Skin of body (tissue), 3 donors: Measurements from ENCODE around the gene RASAL3. TPM values are rescaled to one million over a fixed set of nuclear protein-coding genes. Genes with fewer than 3 reads are reported as not detected.
A peak's percentile ranks its signal among the peaks of the same experiment; 100 is the strongest.
"Not testable (repeated sequence)": the region's sequence is repeated elsewhere in the genome, so short reads cannot be mapped to it uniquely, and the experiment has no call there.

ENCODE experiments used
- DNase-seq: peaks from one replicate; lab custom pipeline; 2025; lab: John Stamatoyannopoulos, UW
- small RNA-seq: library from RNA; depleted of rRNA; stranded (forward); fragments of <200 nt; gene quantifications from one replicate; pipeline ENCODE3, GENCODE V24; 2014; ENCODE audit warnings: low replicate concordance
- total RNA-seq: library from RNA; depleted of rRNA; stranded (reverse); fragments of >200 nt; gene quantifications from one replicate; pipeline ENCODE4 v1.2.3, GENCODE V29; 2014

The RASAL3 gene
- total RNA-seq, 1 donor from 2014 or later: 0.99 TPM

GRCh38 chr19:15421136-15421695, 43.1 kb downstream of the RASAL3 start:
- no peak for DNase-seq

GRCh38 chr19:15419413-15420025, 44.8 kb downstream of the RASAL3 start:
- no peak for DNase-seq

DNA sequence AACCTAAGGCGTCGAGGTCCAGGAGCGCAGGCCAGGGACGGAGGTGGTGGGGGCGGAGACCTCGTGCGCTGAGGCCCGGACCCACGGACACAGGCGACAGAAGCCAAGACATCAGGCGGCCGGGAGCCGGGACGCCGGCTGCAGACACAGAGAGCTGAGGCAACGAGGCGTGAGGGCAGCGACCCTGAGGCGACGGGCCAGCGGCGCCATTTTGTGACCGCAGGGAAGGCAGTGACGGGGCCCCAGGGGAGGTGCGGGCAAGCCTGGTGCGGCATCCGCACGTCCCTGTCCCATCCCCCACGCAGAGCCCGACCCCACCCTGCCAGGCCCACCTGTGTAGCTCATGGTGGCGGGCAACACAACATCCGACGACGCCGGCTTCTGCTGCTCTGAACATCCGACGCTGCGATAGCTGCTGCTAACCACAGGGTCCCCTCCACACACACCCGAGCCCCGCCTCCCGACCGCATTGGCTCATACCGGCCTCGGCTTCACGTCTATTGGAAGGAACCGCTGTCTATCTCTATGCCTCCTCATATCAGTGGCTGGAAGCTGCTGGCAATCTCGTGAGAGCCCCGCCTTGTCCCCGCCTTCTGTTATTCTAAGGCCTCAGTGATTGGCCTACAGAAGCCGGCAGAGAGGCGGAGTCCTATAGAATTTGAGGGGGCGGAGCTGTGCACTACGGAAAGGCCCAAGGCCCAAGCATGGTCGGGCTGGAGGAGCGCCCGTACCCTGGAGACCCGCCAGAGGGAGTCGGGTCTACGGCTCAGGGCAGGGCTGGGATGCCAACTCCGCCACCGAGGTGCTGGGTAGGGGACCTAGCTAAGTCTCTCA, 45.5 kb downstream of the RASAL3 start, which contains the start of gene AKAP8L:
Gene AKAP8L, minus strand, starts transcription at position 410 of the 834 bp plus-strand sequence. Its CDS starts 65 bp downstream, at position 345.
- peak; percentile 99 for DNase-seq

- DNase-seq: no peak
These were observed 46.1 kb downstream of the RASAL3 start for GRCh38 chr19:15418231-15418578.

DNA sequence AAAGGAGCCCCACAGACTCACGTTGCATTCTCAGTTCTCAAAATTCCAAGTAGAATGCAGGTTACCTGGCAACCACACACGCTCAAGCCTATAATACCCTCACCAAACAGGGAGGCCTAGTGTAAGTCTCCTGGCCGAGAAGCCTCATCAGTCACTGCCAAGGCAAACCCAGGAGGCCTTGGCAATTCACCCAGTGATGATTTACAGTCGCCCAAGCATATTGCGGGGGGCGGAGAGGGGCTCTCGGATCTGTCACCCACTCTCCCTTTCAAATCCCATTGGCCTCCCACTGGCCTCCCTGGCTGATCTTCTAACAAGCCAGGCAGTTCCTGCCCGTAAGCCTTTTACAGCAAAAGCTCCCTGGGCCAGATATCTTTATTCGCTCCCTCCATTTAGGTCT, 46.6 kb downstream of the RASAL3 start:
- no peak for DNase-seq

GRCh38 chr19:15412832-15413231, 51.5 kb downstream of the RASAL3 start:
- DNase-seq: no peak

DNA sequence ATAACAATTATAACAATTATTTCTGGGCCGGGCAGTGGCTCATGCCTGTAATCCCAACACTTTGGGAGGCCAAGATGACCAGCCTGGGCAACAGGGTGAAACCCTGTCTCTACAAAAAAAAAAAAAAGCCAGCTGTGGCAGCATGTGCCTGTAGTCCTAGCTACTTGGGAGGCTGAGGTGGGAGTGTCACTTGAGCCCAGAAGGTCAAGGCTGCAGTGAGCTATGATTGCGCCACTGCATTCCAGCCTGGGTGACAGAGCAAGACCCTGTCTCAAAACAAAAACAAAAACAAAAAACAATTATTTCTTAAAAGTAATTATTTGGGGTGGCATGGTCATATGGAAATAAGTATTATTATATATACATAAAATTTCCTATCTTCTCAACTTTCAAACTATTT, 53.0 kb downstream of the RASAL3 start:
- not testable (repeated sequence) for DNase-seq

GRCh38 chr19:15404780-15405211, 59.5 kb downstream of the RASAL3 start:
- no peak for DNase-seq

DNA sequence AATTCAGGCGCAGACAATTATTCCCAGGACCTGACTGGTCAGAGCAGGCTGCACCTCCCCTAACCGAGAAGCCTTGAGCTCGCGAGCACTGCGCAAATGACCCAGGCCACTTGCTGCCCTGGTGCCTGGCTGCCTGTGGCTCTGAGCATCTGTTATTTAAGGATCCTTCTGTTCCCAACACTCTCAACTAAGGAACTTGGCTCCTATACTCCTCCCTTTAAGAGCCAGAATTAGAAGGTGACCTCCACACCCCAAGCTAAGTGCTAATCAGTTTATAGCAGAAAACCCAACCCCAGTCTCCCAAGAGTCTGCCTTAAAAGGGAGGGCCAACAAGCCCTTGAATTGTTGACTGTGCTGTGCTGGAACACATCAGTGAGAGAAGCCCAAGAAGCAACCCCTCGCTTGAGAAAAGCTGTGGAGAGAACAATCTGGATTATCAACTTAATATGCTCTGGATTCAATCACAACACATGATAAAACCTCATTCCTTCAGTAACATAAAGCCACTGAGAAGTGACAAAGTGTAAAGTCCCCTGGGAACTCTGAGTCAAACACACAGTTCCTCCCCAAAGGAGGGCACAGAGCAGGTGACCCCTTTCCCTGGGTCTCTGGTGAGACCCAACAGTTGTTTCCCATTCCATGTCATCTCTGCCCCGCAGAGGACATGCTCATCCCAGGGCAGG, 60.1 kb downstream of the RASAL3 start:
- no peak for DNase-seq

DNA sequence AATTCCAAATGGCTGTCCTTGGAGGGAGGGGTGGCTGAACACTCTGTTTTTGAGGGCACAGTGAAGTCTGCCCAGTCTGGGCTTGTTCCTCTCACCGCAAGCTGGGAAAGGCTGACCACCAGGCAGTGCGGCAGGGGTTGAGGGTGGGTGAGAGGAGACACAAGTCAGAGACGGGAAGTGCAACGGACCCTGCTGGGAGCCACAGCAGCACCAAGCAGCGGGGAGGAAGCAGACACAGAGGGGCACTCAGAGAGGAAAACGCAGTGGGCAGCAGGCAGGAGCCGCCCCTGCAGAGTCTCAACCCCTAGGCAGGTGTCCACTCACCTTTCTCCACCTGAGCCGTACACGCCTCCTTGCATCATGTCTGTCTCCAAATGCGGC, 61.2 kb downstream of the RASAL3 start:
- no peak for DNase-seq

- no peak for DNase-seq
These were observed 61.8 kb downstream of the RASAL3 start for GRCh38 chr19:15402411-15403150.

Small RNA genes lying within 50 kb of the gene (small RNA-seq; reads per million reads assigned to genes)
- gene MIR1470: not detected

Other genes starting within 250 kb of the RASAL3 start
- 5.0 TPM for gene EPHX3, start 232.1 kb downstream of the RASAL3 start, total RNA-seq
- gene BRD4, start 132.0 kb downstream of the RASAL3 start, total RNA-seq: 23.1 TPM
- 12.8 TPM for gene AKAP8, start 84.8 kb downstream of the RASAL3 start, total RNA-seq
- gene AKAP8L, start 45.6 kb downstream of the RASAL3 start, total RNA-seq: 57.1 TPM
- gene WIZ, start 14.6 kb downstream of the RASAL3 start, total RNA-seq: 11.5 TPM
- gene PGLYRP2, start 15.0 kb upstream of the RASAL3 start, total RNA-seq: 1.1 TPM
- gene CYP4F22, start 44.0 kb upstream of the RASAL3 start, total RNA-seq: 15.2 TPM
- 1.8 TPM for gene CYP4F8, start 150.7 kb upstream of the RASAL3 start, total RNA-seq
- 2.7 TPM for gene CYP4F3, start 176.4 kb upstream of the RASAL3 start, total RNA-seq
- 8.1 TPM for gene CYP4F12, start 208.5 kb upstream of the RASAL3 start, total RNA-seq